CD4-positive, alpha-beta T cell treated with Interleukin-4 for 4 hours (primary cell): ENCODE measurements around the gene TEKTIP1.
A peak's percentile ranks its signal among the peaks of the same experiment; 100 is the strongest.
"Not testable (repeated sequence)": the region's sequence is repeated elsewhere in the genome, so short reads cannot be mapped to it uniquely, and the experiment has no call there.

Experiments
- DNase-seq: peaks from one replicate; pipeline ENCODE4 v3.0.0-alpha.2; 2020

Gene TEKTIP1

DNA sequence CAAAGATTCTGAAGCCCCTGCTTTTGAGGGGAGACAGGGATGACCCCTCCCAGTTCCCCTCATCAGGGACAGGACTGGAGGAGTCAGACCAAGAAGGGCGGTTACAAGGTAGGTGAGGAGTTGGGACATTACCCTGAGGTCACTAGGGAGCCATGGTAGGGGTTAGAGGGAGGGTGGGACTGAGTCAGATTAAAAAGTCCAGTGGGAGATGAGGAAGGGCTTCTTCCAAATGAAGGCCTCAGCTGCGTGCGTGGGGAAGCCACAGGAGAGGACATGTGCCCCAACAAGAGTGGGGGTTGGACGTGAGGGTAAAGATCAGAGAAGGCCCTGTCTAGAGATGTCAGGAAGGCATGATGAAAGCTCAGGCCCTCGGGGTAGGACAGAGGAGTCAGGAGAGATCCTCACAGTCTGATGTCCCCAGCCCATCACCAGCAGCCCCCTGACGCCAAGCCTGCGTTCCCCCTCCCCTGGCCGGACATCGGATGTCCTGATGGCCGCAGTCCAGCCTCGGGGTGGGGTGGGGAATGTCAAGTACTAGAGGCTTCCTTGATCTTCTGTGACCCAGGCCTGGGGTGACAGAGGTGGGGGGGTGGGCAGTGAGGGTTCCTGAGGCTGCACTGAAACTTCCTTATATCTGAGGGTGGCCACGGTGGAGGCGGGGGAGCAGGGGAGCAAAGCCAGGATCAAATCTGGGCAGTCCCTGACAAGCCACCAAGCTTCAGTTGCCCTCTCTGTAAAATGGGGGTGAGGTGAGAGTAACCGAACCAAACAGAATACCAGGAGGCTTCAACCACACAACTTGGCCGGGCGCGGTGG is 24.9 kb downstream of the TEKTIP1 start:
- no peak for DNase-seq

DNA sequence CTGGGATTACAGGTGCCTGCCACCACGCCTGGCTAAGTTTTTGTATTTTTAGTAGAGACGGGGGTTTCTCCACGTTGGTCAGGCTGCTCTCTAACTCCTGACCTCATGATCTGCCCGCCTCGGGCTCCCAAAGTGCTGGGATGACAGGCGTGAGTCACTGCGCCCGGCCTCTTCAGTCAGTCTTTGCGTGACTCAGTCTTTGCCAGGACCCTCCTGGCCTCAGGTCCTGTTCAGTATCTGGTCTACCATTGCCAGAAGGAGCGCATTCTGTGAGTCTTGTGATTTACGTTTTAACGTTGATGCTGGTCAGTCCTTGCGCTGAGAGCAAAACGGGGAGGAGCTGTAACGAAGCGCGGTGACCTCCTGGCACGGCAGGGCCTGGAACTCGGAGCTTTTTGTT is 26.2 kb downstream of the TEKTIP1 start:
- no peak for DNase-seq

DNA sequence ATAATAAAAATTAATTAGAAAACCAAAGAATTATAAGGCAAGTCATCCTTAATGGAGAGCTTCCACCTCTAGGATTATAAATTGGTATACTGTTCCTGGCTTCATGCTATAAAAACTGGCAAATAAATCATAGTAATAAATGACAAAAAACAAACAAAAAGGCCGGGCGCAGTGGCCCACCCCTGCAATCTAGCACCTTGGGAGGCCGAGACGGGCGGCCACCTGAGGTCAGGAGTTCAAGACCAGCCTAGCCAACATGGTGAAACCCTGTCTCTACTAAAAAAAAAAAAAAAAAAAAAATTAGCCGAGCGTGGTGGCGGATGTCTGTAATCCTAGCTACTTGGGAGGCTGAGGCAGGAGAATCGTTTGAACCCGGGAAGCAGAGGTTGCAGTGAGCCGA is 31.1 kb downstream of the TEKTIP1 start:
- not testable (repeated sequence) for DNase-seq

DNA sequence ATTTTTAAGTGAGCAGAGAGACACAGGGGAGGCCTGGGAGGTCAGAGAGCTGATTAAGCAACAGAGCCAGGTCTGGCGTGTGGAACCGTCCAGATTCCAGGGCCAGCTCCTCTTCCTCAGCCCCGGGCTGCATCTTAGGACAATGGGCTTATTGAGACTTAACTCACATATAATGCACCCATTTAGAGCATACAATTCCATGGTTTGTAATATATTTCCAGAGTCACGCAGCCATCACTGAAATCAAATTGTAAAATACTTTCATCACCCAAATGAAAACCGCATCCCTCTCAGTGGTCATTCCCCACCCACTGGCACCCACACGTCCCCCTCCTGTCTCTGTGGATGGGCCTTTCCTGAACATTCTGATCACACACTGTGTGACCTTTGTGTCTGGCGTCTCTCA is 31.6 kb downstream of the TEKTIP1 start:
- no peak for DNase-seq

DNA sequence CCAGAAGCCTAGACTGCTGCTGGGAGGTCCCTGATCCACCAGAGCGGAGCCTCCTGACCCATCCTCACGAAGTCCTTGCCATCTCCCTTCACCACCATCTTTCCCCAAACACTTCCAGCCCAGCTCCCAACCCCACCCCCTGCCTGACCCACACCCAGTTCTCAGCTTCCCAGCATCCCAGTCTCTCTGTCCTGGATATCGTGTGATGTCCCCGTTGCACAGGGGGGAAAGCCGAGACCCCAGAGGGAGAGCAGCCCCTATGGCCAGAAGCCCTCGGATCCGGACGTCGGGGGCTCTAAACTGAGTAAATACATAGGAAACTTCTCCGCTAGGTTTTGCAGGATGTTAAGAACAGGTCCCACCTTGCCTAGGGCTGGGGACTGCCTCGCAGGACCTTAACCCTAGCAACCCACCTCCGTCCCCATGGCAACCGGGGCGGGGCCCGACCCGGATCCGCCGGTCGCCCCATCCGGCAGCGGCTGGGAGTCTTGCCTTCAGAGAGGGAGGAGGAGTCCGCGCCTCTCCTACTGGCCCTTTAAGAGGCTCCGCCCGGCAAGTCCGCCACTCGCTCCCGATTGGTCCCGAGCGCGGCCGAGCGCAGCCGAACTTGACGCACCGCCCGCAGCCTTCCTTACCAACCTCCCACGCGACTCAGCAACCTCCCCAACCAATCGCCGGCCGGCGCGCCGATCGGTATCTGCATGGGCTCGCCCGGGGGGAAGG is 33.3 kb downstream of the TEKTIP1 start:
- DNase-seq: peak; percentile 100

DNA sequence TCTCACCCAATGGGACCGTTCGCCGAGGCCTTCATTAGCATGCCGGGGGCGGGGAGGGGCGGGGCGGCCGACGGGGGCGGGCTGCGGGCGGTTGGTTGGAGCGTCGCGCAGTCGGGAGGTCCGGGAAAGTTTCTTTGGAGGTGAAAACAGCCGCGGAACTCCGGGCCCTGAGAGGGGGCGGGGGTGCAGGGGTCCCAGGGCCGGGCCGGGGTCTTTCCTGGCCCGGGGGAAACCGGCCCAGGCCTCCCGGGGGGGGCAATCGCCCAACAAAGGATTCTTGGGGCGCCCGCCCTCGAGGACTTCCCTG is 33.8 kb downstream of the TEKTIP1 start, which contains the start of gene HMG20B:
Gene HMG20B (plus strand): TSS at position 90 of the 307 bp plus-strand sequence. CDS start 366 bp downstream, outside the sequence.
- DNase-seq: no peak

DNA sequence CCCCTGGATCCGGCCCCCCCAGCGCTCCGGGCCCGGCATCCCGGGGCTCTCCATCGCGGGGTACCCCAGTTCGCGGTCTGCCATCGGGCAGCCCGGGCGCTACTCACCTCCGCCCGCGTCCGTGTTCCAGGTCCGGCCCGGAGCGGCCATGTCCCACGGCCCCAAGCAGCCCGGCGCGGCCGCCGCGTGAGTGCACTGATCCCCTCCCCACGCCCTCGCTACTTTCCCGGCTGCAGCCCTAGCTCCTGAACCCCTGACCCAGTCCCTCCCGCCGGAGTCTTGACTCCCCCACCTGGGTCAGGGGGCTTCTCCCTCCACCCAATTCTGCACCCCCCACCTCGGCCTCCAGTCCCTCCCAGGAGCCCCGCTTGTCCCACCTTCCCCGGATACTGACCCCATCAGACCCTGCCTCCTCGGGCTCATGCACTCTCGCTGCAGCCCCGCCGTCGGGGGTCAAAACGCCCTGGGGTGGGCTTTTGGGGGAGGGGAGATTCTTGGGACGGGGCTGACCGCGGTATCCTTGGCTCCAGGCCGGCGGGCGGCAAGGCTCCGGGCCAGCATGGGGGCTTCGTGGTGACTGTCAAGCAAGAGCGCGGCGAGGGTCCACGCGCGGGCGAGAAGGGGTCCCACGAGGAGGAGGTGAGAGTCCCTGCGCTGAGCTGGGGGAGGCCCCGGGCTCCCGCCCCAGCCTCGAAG is 34.3 kb downstream of the TEKTIP1 start:
- no peak for DNase-seq

DNA sequence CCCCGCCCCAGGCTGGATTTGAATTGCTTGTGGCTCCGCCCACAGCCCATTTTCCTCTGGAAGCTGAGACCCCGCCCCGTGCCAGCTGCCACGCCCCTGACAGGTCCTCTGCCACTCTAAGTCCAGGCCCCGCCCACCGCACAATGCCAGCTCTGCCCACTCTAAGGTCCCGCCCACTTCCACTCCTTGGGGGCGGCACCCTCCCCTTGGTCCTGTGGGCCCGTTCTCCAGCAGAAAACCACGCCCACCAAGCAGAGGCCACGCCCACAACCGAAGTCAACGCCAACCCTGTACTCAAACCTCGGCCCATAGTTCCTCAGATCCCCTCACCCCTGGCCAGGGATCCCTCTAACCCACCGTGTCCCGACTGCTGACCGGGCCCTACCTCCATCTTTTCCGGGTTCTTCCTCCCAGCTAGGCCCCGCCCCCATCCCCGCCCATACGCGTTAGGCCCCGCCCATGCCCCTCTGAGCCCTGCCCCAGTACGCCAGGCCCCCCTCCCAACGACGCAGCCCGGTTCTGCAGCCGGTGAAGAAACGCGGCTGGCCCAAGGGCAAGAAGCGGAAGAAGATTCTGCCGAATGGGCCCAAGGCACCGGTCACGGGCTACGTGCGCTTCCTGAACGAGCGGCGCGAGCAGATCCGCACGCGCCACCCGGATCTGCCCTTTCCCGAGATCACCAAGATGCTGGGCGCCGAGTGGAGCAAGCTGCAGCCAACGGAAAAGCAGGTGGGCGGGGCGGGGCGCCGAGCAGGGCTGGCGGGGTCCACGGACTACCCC is 35.1 kb downstream of the TEKTIP1 start:
- peak; percentile 73 for DNase-seq

DNA sequence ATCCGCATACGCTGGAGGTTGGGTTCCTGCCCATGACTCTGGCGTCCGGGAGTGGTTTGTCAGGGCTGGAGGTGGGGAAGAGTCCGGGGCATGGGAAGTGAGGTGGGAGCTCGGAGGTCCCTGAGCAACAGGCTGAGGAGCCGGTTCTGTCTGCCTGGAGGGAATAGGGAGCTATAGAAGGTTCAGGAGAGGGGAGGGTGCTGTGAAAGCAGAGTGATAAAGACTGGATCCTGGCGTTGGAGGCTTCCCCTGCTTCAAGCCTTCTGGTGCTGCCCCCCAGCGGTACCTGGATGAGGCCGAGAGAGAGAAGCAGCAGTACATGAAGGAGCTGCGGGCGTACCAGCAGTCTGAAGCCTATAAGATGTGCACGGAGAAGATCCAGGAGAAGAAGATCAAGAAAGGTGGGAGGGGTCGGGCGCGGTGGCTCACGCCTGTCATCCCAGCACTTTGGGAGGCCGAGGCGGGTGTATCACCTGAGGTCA is 36.3 kb downstream of the TEKTIP1 start:
- DNase-seq: no peak

DNA sequence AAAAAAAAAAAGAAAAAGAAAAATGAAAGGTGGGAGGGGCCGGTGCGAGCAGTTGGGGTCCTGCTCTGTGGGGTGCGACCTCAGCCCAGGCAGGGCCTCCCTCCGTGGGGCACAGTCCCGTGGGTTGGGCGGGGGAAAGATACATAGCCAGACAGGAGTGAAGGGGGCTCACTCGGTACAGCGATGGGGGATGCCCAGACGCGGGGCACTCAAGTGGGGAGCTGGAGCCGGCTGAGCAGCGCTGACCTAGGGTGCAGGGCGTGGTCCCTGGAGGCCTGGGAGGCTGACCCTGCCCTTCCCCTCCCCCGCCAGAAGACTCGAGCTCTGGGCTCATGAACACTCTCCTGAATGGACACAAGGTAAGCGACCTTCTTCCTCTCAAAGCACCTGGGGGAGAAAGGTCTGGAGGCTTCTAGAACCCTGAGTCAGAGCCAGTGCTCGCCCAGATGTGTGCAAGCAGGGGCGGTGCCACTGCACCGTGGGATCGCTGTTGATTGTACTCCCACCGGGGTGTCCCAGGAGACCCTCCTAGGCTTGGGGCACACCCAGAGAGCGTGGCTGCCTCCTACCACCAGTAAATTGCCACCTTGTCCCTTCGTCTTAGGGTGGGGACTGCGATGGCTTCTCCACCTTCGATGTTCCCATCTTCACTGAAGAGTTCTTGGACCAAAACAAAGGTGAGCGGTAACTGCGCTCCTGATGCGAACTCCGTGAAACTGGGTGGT is 37.1 kb downstream of the TEKTIP1 start:
- DNase-seq: no peak

DNA sequence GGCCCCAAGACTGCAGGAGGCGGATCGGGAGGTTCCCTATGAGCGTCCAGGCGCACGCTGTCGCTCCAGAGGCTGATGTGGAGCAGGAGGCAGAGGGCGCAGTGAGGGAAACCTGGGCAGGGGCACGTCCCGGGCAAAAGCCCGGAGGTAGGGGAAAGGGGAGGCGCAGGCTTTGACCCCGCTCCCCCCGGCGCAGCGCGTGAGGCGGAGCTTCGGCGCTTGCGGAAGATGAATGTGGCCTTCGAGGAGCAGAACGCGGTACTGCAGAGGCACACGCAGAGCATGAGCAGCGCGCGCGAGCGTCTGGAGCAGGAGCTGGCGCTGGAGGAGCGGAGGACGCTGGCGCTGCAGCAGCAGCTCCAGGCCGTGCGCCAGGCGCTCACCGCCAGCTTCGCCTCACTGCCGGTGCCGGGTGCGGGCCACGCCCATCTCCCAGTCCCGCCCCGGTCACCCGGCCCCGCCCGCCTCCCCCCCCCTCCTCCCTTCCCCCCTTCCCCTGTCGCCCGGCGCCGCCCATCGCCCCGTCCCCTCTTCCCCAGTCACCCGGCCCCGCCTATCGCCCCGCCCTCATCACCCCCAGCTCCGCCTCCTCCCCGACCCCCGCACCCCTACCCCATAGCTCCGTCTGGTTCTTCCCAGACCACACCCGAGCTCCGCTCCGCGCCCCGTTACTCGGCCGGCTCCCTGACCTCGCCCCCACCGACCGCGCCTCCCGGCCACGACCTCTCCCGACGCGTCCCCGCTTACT is 37.9 kb downstream of the TEKTIP1 start:
- DNase-seq: no peak

DNA sequence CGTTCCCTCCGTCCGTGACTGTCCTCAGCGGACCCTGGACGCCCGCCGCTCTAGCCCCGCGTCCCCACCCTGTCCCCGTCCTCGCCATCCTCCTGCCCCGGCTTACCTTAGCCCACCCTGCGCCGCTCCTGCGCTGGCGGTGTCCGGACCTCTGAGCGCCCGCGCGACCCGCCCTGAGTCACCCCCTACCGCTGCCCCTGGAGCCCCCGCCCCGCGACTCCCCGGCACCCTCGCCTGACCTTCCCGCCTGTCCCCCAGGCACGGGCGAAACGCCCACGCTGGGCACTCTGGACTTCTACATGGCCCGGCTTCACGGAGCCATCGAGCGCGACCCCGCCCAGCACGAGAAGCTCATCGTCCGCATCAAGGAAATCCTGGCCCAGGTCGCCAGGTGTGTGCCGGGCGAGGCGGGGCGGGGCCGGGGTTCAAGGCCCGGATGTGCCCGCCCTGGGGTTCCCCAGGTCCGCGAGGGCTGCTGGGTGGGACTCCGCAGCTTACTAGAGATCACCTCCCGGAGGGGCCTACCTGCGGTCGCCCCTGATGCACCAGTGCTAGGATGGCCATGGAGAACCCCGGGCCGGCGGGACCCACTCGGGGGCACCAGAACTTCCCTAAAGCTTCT is 38.9 kb downstream of the TEKTIP1 start:
- DNase-seq: no peak

DNA sequence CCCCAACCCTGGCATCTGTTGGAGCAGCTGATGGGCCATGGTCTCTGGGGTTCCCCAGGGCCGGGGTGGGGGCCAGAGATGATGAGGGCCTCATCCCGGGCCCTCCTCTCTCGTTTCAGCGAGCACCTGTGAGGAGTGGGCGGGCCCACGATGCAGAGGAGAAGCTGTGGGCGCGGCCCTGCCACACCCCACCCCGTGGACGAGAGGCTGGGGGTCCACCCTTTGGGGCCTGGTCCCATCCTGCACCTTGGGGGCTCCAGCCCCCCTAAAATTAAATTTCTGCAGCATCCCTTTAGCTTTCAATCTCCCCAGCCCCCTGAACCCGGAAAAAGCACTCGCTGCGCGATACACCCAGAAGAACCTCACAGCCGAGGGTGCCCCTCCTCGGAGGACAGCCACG is 39.4 kb downstream of the TEKTIP1 start:
- no peak for DNase-seq

DNA sequence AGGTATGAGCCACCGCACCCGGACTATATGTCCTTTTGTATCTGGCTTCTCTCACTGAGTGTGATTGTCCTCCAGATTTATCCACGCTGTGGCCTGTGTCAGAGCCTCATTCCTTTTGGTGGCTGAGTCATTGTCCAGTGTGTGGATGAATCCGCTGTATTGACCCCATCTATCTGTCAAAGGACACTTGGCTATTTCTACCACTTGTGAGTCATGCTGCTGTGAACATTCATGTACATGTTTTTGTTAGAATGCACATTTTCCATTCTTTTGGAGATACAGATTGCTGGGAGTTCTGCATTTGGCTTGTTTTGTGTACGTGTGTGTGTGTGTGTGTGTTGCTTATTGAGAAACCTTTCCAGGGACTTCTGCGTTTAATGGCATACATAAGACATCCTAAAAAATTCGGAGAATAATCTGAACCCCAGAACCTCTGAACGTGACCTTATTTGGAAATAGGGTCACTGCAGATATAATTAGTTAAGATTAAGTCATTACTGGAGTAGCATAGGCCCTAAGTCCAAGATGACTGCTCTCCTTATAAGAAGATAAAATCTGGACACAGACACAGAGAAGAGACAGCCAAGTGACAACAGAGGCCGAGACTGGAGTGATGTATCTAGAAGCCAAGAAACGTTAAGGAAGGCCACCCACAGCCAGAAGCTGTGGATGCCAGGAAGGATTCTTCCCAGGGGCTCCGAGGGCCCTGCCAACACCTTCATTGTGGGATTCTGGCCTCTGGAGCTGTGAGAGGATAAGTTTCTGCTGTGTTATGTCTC is 41.4 kb downstream of the TEKTIP1 start:
- no peak for DNase-seq

DNA sequence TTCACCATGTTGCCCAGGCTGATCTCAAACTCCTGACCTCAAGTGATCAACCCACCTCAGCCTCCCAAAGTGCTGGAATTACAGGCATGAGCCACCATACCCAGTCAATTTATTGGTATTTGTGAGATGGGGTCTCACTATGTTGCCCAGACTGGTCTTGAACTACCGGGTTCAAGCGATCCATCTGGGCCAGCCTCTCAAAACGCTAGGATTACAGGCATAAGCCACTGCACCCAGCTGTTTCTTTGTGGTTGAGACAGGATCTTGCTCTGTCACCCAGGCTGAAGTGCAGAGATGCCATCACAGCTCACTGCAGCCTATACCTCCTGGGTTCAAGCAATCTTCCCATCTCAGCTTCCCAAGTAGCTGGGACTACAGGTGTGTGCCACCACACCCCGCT is 42.8 kb downstream of the TEKTIP1 start:
- DNase-seq: not testable (repeated sequence)

DNA sequence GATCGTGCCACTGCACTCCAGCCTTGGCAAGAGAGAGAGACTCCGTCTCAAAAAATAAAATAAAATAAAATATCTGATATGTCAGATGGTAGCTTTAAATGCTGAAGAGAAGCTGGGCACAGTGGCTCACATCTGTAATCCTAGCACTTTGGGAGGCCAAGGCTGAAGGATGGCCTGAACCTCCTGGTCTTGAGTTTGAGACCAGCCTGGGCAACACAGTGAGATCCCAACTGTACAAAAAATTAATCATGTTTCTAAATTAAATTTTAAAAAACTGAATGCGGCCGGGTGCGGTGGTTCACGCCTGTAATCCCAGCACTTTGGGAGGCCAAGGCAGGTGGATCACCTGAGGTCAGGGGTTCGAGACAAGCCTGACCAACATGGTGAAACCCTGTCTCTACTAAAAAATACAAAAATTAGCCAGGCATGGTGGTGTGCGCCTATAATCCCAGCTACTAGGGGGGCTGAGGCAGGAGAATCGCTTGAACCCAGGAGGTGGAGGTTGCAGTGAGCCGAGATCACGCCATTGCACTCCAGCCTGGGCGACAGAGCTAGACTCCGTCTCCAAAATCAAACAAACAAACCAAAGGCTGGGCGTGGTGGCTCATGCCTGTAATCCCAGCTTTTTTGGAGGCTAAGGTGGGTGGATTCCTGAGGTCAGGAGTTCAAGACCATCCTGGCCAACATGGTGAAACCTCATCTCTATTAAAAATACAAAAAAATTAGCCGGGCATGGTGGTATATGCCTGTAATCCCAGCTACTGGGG is 45.2 kb downstream of the TEKTIP1 start:
- not testable (repeated sequence) for DNase-seq

DNA sequence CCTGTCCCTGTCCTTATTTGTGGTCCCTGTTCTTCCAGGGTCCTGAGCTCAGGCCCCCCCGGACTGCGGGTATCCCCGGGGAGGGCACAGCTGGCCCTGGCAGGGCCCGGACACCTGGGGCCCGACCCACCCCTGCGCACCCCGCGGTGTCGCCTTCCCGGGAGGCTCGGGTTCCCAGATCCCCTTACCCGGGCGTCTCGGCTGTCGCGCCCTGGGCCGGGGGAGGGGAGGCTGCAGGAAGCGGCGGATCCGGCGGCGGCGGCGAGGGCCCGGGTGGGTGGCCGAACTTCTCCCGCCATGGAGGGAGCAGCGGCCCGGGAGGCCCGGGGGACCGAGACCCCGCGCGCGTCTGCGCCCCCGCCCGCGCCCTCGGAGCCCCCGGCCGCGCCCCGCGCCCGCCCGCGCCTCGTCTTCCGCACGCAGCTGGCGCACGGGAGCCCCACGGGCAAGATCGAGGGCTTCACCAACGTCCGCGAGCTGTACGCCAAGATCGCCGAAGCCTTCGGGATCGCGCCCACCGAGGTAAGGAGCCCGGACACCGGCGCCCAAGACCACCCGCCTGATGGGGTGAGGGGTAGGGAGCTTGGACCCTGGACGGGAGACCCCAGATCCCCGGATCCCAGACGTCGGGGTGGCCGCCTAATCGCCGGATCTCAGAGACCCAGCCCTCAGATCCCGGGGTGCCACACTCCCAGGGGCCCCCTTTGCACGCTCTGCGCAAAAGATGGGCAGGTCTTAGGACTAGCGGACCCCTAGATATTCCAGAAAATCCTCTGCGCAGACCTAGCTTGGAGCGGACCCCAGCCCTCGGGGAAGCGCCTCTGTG is 46.5 kb downstream of the TEKTIP1 start, which contains the start of gene GIPC3:
Gene GIPC3 (plus strand): TSS at position 178 of the 826 bp plus-strand sequence. CDS start 120 bp downstream, at position 298.
- no peak for DNase-seq

DNA sequence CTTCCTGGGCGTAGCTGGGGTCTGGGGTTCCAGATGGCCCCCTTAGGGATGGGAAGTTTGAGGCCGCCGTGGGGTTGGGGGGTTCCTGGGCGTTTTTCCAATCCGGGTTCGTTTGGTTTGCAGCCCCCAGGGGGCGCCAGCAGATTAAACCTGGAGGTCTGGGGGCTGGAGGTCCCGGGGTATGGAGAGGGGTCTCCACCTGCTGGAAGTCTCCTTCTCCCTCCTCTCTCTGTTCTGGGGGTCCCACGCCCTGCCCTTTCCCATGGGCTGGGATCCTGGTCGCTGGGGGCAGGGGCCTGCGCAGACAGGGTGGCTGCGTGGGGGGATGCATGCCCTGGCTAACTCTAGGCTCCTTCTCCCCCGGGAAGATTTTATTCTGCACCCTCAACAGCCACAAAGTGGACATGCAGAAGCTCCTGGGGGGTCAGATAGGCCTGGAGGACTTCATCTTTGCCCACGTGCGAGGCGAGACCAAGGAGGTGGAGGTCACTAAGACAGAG is 47.2 kb downstream of the TEKTIP1 start:
- DNase-seq: no peak
